Measurements from ENCODE around the gene NDST1. TPM values are rescaled to one million over a fixed set of nuclear protein-coding genes. Genes with fewer than 3 reads are reported as not detected.

Gene NDST1
- total and polyA plus RNA-seq, 10 of the 15 experiments (the other 5 are each of a cell fraction or from before 2014, with no cell fraction given): 0.20 to 53.5 (median 12.9) TPM

DNA sequence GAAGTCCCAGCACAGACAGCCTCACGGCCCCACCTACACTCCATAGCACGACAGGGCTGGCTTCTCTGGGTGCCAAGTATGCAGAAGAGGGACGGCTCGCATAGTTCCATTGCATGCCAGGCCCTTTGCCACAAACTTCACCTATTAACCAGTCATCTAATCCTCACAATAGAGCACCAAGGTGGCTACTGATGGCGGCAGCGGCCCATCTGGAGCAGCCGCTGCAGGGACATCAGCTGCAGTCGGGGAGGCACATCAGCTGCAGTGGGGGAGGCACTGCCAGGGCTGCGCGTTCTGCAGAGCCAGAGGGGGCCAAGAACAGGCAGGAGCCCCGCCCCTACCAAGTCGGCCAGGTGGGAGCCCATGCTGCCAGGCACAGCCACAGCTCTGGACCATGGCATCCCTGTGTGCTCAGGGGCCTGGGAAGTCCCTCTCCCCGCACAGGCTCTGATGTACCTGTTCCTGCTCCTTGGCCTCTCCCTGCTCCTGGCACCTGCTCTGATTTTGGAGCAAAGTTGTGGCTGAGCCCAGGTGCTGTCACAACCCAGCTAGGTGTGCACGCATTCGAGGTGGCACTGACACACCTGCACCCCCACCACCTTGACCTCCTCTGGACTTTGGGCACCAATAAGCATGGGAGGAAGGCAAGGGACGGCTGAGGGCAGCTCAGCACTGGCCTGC lies 71.0 kb downstream of the NDST1 start:
- 50% methylated on average over 16 of the region's 16 CpGs for WGBS (ENCODE audit: insufficient coverage, insufficient replicate concordance, low lambda C conversion rate, missing lambda C conversion rate)
- ChIA-PET POLR2A (interaction anchor here (1.1 kb wide), 1 partner anchor 64 kb away, joined by 3 read pairs; no protein-coding TSS in a partner anchor), SMC1A (ENCODE audit: uncharacterized antibody, unreplicated experiment) (interaction anchor here (1.1 to 1.7 kb wide), 2 partner anchors 10 to 75 kb away, joined by 3 to 4 read pairs; no protein-coding TSS in a partner anchor), RAD21 (ENCODE audit: unreplicated experiment) (no interaction called here), CTCF (interaction anchor here (0.8 to 1.5 kb wide), 2 partner anchors 34 to 268 kb away, joined by 3 to 4 read pairs; partner anchors contain the start of gene IRGM)
- Histone ChIP-seq H3K27me3 (replicated peaks in 1 of 2; ENCODE audit: control insufficient read depth in 2 of 2, insufficient read depth in 2 of 2, low read length in 1 of 2) (no peaks in the 10 kb centered on the region; a peak in 1 of 4 replicates), H3K9me3 (replicated peaks; ENCODE audit: control insufficient read depth, insufficient read depth, low read length) (no peaks in the 10 kb centered on the region), H3K4me1 (ENCODE audit: control insufficient read depth, insufficient read depth, low read length) (0 out of 2 replicates have a peak, but pooled peaks cover 3% of the 10 kb centered on the region), H2AFZ (ENCODE audit: control insufficient read depth, low read depth, low read length) (no peak overlapping the region), H3K4me2 (ENCODE audit: control insufficient read depth, insufficient read depth) (no peak overlapping the region), H4K20me1 (ENCODE audit: control insufficient read depth, insufficient read depth) (no peaks in the 10 kb centered on the region), H3K4me3 (no peak overlapping the region), H3K27ac (ENCODE audit: control insufficient read depth, insufficient read depth) (no peak overlapping the region), H3K36me3 (ENCODE audit: control insufficient read depth in 2 of 2, insufficient read depth in 2 of 2, low read length in 1 of 2) (no peaks in the 10 kb centered on the region), H3K9ac (ENCODE audit: control insufficient read depth, insufficient read depth, low read length) (no peak overlapping the region), H3K79me2 (ENCODE audit: control insufficient read depth, insufficient read depth, low read length) (no peaks in the 10 kb centered on the region)
- DNase-seq (ENCODE audit: low read depth, low spot score): no peak
- no peak for ATAC-seq
- in situ Hi-C loops (cut with MboI): no loop called here
- no peak for FAIRE-seq
- TF ChIP-seq NFXL1 (IDR thresholded peaks at IDR 0.05; ENCODE audit: borderline replicate concordance): no peak
- no peak for TF ChIP-seq TBL1XR1 (IDR thresholded peaks at IDR 0.05; ENCODE audit: low read depth, low read length)
- no peak for TF ChIP-seq SMAD1 (IDR thresholded peaks at IDR 0.05; ENCODE audit: low read depth, partially characterized antibody)
- TF ChIP-seq, protein P1, sequence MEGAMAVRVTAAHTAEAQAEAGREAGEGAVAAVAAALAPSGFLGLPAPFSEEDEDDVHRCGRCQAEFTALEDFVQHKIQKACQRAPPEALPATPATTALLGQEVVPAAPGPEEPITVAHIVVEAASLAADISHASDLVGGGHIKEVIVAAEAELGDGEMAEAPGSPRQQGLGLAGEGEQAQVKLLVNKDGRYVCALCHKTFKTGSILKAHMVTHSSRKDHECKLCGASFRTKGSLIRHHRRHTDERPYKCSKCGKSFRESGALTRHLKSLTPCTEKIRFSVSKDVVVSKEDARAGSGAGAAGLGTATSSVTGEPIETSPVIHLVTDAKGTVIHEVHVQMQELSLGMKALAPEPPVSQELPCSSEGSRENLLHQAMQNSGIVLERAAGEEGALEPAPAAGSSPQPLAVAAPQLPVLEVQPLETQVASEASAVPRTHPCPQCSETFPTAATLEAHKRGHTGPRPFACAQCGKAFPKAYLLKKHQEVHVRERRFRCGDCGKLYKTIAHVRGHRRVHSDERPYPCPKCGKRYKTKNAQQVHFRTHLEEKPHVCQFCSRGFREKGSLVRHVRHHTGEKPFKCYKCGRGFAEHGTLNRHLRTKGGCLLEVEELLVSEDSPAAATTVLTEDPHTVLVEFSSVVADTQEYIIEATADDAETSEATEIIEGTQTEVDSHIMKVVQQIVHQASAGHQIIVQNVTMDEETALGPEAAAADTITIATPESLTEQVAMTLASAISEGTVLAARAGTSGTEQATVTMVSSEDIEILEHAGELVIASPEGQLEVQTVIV (IDR thresholded peaks at IDR 0.05; ENCODE audit: borderline replicate concordance, partially characterized antibody): no peak
- TF ChIP-seq NBN (IDR thresholded peaks at IDR 0.05): no peak
- TF ChIP-seq, protein P2, sequence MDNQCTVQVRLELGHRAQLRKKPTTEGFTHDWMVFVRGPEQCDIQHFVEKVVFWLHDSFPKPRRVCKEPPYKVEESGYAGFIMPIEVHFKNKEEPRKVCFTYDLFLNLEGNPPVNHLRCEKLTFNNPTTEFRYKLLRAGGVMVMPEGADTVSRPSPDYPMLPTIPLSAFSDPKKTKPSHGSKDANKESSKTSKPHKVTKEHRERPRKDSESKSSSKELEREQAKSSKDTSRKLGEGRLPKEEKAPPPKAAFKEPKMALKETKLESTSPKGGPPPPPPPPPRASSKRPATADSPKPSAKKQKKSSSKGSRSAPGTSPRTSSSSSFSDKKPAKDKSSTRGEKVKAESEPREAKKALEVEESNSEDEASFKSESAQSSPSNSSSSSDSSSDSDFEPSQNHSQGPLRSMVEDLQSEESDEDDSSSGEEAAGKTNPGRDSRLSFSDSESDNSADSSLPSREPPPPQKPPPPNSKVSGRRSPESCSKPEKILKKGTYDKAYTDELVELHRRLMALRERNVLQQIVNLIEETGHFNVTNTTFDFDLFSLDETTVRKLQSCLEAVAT (IDR thresholded peaks at IDR 0.05): no peak
- TF ChIP-seq TAF1 (IDR thresholded peaks at IDR 0.05; ENCODE audit: borderline replicate concordance, low read depth, low read length): no peak
- TF ChIP-seq SRF (IDR thresholded peaks at IDR 0.05; ENCODE audit: low read depth in 2 of 2, low read length in 2 of 2): no peak
- no peak for TF ChIP-seq STAT1 (conservative IDR thresholded peaks at IDR 0.05)
- TF ChIP-seq, protein P3, sequence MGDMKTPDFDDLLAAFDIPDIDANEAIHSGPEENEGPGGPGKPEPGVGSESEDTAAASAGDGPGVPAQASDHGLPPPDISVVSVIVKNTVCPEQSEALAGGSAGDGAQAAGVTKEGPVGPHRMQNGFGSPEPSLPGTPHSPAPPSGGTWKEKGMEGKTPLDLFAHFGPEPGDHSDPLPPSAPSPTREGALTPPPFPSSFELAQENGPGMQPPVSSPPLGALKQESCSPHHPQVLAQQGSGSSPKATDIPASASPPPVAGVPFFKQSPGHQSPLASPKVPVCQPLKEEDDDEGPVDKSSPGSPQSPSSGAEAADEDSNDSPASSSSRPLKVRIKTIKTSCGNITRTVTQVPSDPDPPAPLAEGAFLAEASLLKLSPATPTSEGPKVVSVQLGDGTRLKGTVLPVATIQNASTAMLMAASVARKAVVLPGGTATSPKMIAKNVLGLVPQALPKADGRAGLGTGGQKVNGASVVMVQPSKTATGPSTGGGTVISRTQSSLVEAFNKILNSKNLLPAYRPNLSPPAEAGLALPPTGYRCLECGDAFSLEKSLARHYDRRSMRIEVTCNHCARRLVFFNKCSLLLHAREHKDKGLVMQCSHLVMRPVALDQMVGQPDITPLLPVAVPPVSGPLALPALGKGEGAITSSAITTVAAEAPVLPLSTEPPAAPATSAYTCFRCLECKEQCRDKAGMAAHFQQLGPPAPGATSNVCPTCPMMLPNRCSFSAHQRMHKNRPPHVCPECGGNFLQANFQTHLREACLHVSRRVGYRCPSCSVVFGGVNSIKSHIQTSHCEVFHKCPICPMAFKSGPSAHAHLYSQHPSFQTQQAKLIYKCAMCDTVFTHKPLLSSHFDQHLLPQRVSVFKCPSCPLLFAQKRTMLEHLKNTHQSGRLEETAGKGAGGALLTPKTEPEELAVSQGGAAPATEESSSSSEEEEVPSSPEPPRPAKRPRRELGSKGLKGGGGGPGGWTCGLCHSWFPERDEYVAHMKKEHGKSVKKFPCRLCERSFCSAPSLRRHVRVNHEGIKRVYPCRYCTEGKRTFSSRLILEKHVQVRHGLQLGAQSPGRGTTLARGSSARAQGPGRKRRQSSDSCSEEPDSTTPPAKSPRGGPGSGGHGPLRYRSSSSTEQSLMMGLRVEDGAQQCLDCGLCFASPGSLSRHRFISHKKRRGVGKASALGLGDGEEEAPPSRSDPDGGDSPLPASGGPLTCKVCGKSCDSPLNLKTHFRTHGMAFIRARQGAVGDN (IDR thresholded peaks at IDR 0.05): no peak
- no peak for TF ChIP-seq LARP7 (IDR thresholded peaks at IDR 0.05)
- no peak for TF ChIP-seq BRCA1 (IDR thresholded peaks at IDR 0.05; ENCODE audit: low read depth, low read length)
- TF ChIP-seq BACH1 (IDR thresholded peaks at IDR 0.05; ENCODE audit: borderline replicate concordance): no peak
- no TSS peak for BruUV-seq (replicated peaks)
- intact Hi-C loops (cut with micrococcal nuclease; ENCODE audit: unreplicated experiment): no loop called here

All from GM12878 (cell line).